Measurements from ENCODE around the gene KRT74.

Gene KRT74

GRCh38 chr12:52543985-52544883 is 29.4 kb downstream of the KRT74 start:
- Histone ChIP-seq H3K9ac (ENCODE audit: low read depth, low read length) (no peak overlapping the region), H3K36me3 (ENCODE audit: insufficient read depth, low read depth, low read length) (no peaks in the 10 kb centered on the region), H3K27ac (ENCODE audit: low read length) (no peak overlapping the region), H3K4me3 (ENCODE audit: low read length) (no peak overlapping the region), H3K27me3 (ENCODE audit: insufficient read depth, low read length) (no peaks in the 10 kb centered on the region; the same call in 1 of the 2 replicates), H3K9me3 (ENCODE audit: insufficient read depth, low read depth, low read length) (no peaks in the 10 kb centered on the region), H3K4me1 (ENCODE audit: insufficient read depth, low read length) (no peaks in the 10 kb centered on the region)

- Histone ChIP-seq H3K9me3 (ENCODE audit: insufficient read depth, low read depth, low read length) (no peaks in the 10 kb centered on the region), H3K27ac (ENCODE audit: low read length) (no peak overlapping the region), H3K9ac (ENCODE audit: low read depth, low read length) (no peak overlapping the region), H3K4me3 (ENCODE audit: low read length) (no peak overlapping the region), H3K36me3 (ENCODE audit: insufficient read depth, low read depth, low read length) (no peaks in the 10 kb centered on the region), H3K4me1 (ENCODE audit: insufficient read depth, low read length) (no peaks in the 10 kb centered on the region), H3K27me3 (ENCODE audit: insufficient read depth, low read length) (no peaks in the 10 kb centered on the region; the same call in 1 of the 2 replicates)
Measured at GRCh38 chr12:52542785-52543318, 30.8 kb downstream of the KRT74 start.

- Histone ChIP-seq H3K36me3 (ENCODE audit: insufficient read depth, low read depth, low read length) (no peaks in the 10 kb centered on the region), H3K4me3 (ENCODE audit: low read length) (no peak overlapping the region), H3K9ac (ENCODE audit: low read depth, low read length) (no peak overlapping the region), H3K9me3 (ENCODE audit: insufficient read depth, low read depth, low read length) (no peaks in the 10 kb centered on the region), H3K4me1 (ENCODE audit: insufficient read depth, low read length) (no peaks in the 10 kb centered on the region), H3K27me3 (ENCODE audit: insufficient read depth, low read length) (no peaks in the 10 kb centered on the region; the same call in 1 of the 2 replicates), H3K27ac (ENCODE audit: low read length) (no peak overlapping the region)
Measured at GRCh38 chr12:52542157-52542556, 31.5 kb downstream of the KRT74 start.

DNA sequence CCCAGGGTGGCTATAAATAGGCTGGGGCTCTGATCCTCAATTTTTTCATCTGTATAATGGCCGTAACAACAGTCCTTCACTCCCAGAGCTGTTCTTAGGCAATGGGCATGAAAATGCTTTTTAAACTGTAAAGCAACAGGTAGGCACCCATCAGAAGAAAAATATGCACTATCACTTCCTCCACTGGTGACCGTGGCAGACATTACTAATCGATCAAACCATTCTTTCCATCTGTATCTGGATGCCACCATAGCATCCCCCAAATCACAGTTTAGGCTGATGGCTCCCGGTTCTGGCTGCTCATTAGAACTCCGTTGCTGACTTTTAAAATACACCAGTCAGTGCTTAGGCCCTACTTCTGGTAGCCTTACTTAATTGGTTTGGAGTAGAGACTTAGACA is 31.9 kb downstream of the KRT74 start:
- H3K9ac ChIP-seq (ENCODE audit: low read depth, low read length): no peak overlapping the region
- H3K4me3 ChIP-seq (ENCODE audit: low read length): no peak overlapping the region
- H3K4me1 ChIP-seq (ENCODE audit: insufficient read depth, low read length): no peaks in the 10 kb centered on the region
- no peaks in the 10 kb centered on the region for H3K9me3 ChIP-seq (ENCODE audit: insufficient read depth, low read depth, low read length)
- no peak overlapping the region for H3K27ac ChIP-seq (ENCODE audit: low read length)
- no peaks in the 10 kb centered on the region; the same call in 1 of the 2 replicates for H3K27me3 ChIP-seq (ENCODE audit: insufficient read depth, low read length)
- H3K36me3 ChIP-seq (ENCODE audit: insufficient read depth, low read depth, low read length): no peaks in the 10 kb centered on the region

- no peak overlapping the region for H3K27ac ChIP-seq (ENCODE audit: low read length)
- H3K27me3 ChIP-seq (ENCODE audit: insufficient read depth, low read length): no peaks in the 10 kb centered on the region
- H3K4me3 ChIP-seq (ENCODE audit: low read length): no peak overlapping the region
Measured at GRCh38 chr12:52540531-52540930, 33.1 kb downstream of the KRT74 start.

DNA sequence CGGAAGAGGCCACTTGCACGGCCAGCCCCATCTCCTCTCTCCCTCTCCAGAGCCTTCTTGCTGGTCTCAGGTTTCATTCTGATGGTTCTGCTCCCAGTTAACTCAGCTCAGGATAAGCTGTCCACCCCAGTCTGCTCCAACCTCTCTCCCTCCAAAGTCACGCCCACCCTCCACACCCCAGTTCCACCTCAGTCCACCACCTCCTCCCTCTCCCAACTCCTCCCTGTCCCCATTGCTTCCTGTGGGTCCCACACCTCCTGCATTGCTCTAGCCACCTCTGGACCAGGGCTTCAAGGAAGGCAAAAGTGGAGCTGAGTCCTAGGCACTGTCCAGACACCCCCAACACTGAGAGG is 33.8 kb downstream of the KRT74 start:
- Histone ChIP-seq H3K27ac (ENCODE audit: low read length) (no peak overlapping the region), H3K9me3 (ENCODE audit: insufficient read depth, low read depth, low read length) (no peaks in the 10 kb centered on the region), H3K9ac (ENCODE audit: low read depth, low read length) (no peak overlapping the region), H3K27me3 (ENCODE audit: insufficient read depth, low read length) (no peaks in the 10 kb centered on the region), H3K36me3 (ENCODE audit: insufficient read depth, low read depth, low read length) (no peaks in the 10 kb centered on the region), H3K4me1 (ENCODE audit: insufficient read depth, low read length) (no peaks in the 10 kb centered on the region), H3K4me3 (ENCODE audit: low read length) (no peak overlapping the region)

More at GRCh38 chr12:52540531-52540930, 33.1 kb downstream of the KRT74 start:
- no peak overlapping the region for H3K9ac ChIP-seq (ENCODE audit: low read depth, low read length)
- no peaks in the 10 kb centered on the region for H3K9me3 ChIP-seq (ENCODE audit: insufficient read depth, low read depth, low read length)
- H3K4me1 ChIP-seq (ENCODE audit: insufficient read depth, low read length): no peaks in the 10 kb centered on the region
- H3K36me3 ChIP-seq (ENCODE audit: insufficient read depth, low read depth, low read length): no peaks in the 10 kb centered on the region

DNA sequence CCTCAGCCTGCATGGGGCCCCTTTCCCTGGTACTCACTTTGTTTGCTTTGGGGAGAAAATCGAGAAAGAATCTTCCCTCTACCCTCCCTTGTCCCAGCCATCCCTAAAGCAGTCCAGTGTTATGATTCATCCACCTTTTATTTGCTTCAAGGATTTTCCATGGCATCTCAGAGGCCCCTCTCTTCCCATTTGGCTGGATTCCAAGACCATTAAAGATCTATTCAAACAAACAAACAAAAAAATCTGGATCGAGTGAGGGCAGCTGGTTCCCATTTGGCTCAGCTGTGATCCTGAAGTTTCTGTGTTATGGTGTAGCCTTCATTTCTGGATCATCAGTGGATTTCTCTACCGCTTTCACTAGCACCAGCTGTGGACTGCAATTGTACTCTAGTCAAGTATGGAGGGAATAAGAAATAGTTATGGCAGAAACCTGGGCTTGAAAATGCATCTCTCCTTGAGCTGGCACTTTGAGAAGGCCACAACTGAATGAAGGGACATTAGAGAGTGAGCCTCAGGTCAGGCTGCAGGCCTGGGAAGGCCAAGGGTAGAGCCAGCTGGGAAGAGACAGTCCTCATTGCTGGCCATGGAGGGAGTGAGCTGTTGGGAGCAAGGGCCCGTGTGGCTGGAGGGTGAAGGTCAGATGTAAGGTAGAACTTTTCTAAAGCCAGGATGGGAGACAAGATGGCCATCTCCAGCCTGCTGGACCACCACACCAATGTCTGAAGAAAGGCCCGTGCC is 34.4 kb downstream of the KRT74 start:
- Histone ChIP-seq H3K4me1 (ENCODE audit: insufficient read depth, low read length) (no peaks in the 10 kb centered on the region), H3K4me3 (ENCODE audit: low read length) (no peak overlapping the region), H3K27ac (ENCODE audit: low read length) (no peak overlapping the region)

DNA sequence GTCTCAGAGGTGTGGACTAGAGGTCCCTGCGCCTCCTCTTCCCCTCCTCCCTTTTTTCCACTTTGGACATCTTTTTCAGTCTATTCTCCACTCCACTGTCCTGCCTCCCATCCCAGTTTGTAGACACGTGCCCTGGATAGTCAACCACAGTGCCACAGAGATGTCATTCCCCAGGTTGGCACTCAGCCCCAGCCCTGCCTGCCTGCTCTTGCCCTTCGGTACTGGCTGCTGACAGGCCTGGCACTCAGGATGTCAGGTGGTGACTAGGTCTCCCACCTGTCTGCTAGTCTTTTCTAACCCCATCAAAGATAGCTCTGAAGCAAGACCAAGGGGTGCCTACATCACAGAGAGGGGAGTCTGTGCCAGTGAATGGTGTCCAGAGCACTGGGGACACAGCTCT is 36.5 kb downstream of the KRT74 start:
- H3K27ac ChIP-seq (ENCODE audit: low read length): no peak overlapping the region
- no peaks in the 10 kb centered on the region for H3K27me3 ChIP-seq (ENCODE audit: insufficient read depth, low read length)
- H3K9ac ChIP-seq (ENCODE audit: low read depth, low read length): no peak overlapping the region
- H3K4me1 ChIP-seq (ENCODE audit: insufficient read depth, low read length): no peaks in the 10 kb centered on the region
- no peaks in the 10 kb centered on the region for H3K36me3 ChIP-seq (ENCODE audit: insufficient read depth, low read depth, low read length)
- H3K4me3 ChIP-seq (ENCODE audit: low read length): no peak overlapping the region
- no peaks in the 10 kb centered on the region for H3K9me3 ChIP-seq (ENCODE audit: insufficient read depth, low read depth, low read length)

More for the DNA sequence above, 34.4 kb downstream of the KRT74 start:
- H3K27me3 ChIP-seq (ENCODE audit: insufficient read depth, low read length): no peaks in the 10 kb centered on the region
- H3K9me3 ChIP-seq (ENCODE audit: insufficient read depth, low read depth, low read length): no peaks in the 10 kb centered on the region
- no peaks in the 10 kb centered on the region for H3K36me3 ChIP-seq (ENCODE audit: insufficient read depth, low read depth, low read length)
- H3K9ac ChIP-seq (ENCODE audit: low read depth, low read length): no peak overlapping the region

GRCh38 chr12:52535574-52535973 is 38.1 kb downstream of the KRT74 start:
- H3K27ac ChIP-seq (ENCODE audit: low read length): no peak overlapping the region
- H3K4me1 ChIP-seq (ENCODE audit: insufficient read depth, low read length): no peaks in the 10 kb centered on the region
- no peaks in the 10 kb centered on the region for H3K27me3 ChIP-seq (ENCODE audit: insufficient read depth, low read length)
- H3K4me3 ChIP-seq (ENCODE audit: low read length): no peak overlapping the region
- no peaks in the 10 kb centered on the region for H3K36me3 ChIP-seq (ENCODE audit: insufficient read depth, low read depth, low read length)
- H3K9ac ChIP-seq (ENCODE audit: low read depth, low read length): no peak overlapping the region
- H3K9me3 ChIP-seq (ENCODE audit: insufficient read depth, low read depth, low read length): no peaks in the 10 kb centered on the region

DNA sequence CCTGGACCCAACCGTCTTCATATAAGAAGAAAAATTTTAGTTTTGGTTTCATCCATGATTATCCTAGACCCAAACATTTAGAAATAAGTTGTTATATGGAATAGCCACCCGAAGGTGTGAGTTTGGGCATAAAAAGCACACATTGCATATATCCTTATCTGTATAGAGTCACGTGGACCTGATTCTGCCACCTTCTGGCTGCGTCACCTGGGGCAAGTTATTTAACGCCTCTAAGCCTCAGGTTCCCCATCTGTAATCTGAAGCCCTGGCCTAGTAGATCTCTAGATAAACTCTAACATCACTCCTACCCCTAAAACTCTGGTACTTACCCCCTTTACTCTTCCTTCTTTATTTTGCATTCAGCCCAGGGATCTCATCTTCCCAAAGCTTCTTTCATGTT is 39.2 kb downstream of the KRT74 start:
- Histone ChIP-seq H3K27ac (ENCODE audit: low read length) (no peak overlapping the region), H3K4me3 (ENCODE audit: low read length) (no peak overlapping the region), H3K9me3 (ENCODE audit: insufficient read depth, low read depth, low read length) (no peaks in the 10 kb centered on the region), H3K4me1 (ENCODE audit: insufficient read depth, low read length) (no peaks in the 10 kb centered on the region), H3K27me3 (ENCODE audit: insufficient read depth, low read length) (no peaks in the 10 kb centered on the region), H3K36me3 (ENCODE audit: insufficient read depth, low read depth, low read length) (no peaks in the 10 kb centered on the region), H3K9ac (ENCODE audit: low read depth, low read length) (no peak overlapping the region)

DNA sequence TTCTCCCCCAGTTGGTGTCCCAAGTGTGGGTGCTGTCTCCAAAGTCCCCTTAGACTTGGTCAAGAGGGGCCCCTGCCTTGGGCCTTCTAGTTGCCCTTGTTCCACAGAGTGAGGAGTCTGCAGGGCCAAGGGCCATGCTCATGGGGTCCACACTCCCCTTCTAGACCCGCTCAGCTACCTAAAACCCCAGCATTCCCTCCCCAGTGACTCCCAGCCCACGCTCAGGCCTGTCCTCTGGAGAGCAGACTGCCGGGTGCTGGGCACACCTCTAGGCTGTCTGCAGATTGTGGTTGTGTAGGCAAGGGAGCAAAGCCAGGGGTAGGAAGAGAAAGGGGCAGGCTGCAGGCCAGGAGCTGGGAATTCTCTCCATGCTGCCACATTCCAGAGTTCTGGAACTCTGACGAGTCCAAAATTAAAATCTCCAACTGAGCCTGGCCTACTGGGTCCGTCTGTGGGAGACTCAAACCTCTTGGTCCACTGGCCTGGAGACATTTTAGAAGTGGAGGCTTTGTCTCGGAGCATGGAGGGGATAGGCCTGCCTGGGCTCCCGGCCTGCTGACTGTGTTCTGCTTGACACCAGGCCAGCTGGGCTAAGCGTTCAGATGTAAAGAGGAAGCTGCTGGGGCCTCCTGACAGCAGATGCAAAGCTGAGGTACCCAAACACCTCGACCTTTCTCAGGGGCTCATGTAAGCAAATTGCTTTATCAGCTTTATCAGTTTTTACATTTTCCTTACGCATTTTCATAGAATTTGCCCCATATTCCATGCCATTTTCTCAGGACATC is 39.8 kb downstream of the KRT74 start:
- no peaks in the 10 kb centered on the region for H3K27me3 ChIP-seq (ENCODE audit: insufficient read depth, low read length)
- H3K9me3 ChIP-seq (ENCODE audit: insufficient read depth, low read depth, low read length): no peaks in the 10 kb centered on the region
- H3K36me3 ChIP-seq (ENCODE audit: insufficient read depth, low read depth, low read length): no peaks in the 10 kb centered on the region
- H3K9ac ChIP-seq (ENCODE audit: low read depth, low read length): no peak overlapping the region
- H3K4me3 ChIP-seq (ENCODE audit: low read length): no peak overlapping the region
- H3K27ac ChIP-seq (ENCODE audit: low read length): no peak overlapping the region
- H3K4me1 ChIP-seq (ENCODE audit: insufficient read depth, low read length): no peaks in the 10 kb centered on the region
